Amygdala (tissue), 56 donors: ENCODE data around the gene UBAC1.
A peak's percentile ranks its signal among the peaks of the same experiment; 100 is the strongest.

Source experiments
- DNase-seq, 56 donors: peaks; one replicate each; lab custom pipeline; 2025; lab: John Stamatoyannopoulos, UW

The UBAC1 gene

GRCh38 chr9:135961277-135961715 is at the start of gene UBAC1:
Gene UBAC1 (minus strand): TSS chr9:135961373. CDS start chr9:135961162, 211 bp downstream.
- peak; percentile 45 to 98 (median 90) for DNase-seq

GRCh38 chr9:136010615-136011361 is 49.6 kb upstream of the UBAC1 start:
- no peak for DNase-seq

DNA sequence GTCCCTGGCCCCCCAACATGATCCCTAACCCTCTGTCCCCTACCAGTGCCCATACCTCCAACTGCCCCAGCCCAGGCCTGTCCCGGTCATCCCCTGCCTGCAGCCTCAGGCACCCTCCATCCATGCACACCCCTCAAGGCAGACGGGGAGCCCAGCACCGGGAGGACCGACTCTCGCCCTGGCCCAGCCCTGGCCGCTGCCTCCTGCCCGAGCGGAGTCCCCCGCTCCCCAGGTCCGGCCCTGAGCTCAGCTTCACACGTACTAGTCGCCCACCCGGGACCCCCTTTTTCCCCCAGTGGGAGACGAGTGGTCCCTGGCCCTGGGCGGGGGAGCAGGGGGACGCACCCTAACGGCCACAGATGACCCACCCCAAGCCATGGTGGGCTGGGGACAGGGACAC is 49.0 kb upstream of the UBAC1 start:
- no peak for DNase-seq

- no peak for DNase-seq
Observed at GRCh38 chr9:136009516-136009915, 48.3 kb upstream of the UBAC1 start.

GRCh38 chr9:136008693-136008997 is 47.5 kb upstream of the UBAC1 start:
- DNase-seq, result no peak

DNA sequence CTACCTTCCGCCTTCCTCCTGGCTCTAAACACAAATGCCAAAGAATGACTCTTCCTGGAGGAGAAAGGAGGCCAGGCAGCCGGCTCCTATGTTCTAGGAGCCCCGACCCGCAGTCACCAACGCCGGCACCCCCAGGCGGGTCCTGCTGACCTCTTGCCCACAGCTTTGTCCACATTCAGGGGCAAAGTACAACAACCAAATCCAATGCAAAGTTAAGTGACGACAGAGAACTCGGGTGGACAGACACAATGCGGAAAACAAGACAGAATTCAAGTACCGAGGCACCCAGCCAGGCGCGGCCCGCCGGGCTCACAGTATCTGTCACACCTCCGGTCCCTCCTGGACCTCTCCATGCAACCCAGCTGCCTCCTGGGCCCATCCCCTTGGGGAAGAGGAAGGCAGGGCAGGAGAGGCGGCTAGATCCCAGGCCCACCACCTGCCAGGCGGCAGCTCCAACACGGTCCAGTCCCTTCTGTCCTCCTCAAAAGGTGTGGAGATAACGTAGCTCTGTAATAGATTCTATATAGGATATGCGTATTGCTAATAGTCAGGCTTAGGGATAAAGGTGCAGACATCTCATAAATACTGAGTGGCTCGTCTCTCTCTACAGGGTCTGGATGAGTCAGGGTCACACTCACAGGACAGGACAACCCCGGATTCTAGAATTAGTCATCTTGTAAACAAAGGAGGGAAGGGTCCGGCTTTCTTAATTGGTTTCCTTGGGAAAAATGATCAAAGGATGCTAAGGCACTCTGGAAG is 46.9 kb upstream of the UBAC1 start:
- DNase-seq, result no peak

- no peak for DNase-seq
Observed at GRCh38 chr9:136007276-136007933, 46.2 kb upstream of the UBAC1 start.

- no peak for DNase-seq
Observed at GRCh38 chr9:136006169-136006568, 45.0 kb upstream of the UBAC1 start.

GRCh38 chr9:136004712-136005111 is 43.5 kb upstream of the UBAC1 start:
- no peak for DNase-seq

- no peak for DNase-seq
Observed at GRCh38 chr9:136004219-136004618, 43.0 kb upstream of the UBAC1 start.

DNA sequence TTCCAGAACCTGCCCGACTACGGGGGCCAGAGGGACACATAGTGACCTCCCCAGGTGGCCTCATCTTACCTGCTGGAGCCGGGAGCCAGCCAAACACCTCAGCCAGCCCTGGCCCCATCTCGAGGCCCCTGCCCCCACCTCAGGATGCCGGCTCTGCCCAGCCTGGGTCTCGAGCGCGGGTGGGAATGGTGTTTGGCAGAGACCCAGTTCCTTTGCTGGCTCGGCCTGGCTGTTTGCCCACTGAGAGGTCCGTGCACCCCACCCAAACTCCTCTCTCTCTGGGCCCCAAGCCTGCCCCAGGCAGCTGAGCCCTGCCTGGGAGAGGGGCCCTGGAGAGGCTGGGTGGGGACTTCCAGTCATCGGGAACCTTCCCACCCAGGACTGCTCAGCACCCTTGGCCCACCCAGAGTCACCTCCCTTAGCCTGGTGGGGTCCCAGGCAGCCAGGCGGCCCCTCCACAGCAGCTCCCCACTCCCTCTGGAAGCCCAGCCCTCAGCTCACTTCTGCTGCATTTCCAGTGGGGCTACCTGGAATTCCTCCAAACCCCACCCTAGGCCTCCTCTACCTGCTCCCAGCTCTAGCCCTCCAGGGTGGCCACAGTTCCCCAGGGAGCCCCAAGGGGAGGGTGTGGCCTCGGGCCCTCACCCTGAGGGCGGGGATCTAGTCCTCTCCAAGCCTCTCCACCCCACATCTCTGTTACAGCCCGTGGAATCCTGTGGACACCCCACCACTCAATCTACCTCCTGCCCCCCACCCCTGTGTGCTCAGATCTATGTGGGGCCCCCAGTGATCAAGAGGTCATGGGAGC is 42.4 kb upstream of the UBAC1 start:
- no peak for DNase-seq

GRCh38 chr9:136002881-136003280 is 41.7 kb upstream of the UBAC1 start:
- no peak for DNase-seq

GRCh38 chr9:136002215-136002614 is 41.0 kb upstream of the UBAC1 start:
- DNase-seq, result no peak

GRCh38 chr9:136001231-136001630 is 40.1 kb upstream of the UBAC1 start:
- no peak for DNase-seq

- DNase-seq, result no peak
Observed at GRCh38 chr9:135998410-135999071, 37.4 kb upstream of the UBAC1 start.

- DNase-seq, result no peak
Observed at GRCh38 chr9:135998016-135998380, 36.8 kb upstream of the UBAC1 start.

- DNase-seq, result no peak
Observed at GRCh38 chr9:135997090-135998015, 36.2 kb upstream of the UBAC1 start.

DNA sequence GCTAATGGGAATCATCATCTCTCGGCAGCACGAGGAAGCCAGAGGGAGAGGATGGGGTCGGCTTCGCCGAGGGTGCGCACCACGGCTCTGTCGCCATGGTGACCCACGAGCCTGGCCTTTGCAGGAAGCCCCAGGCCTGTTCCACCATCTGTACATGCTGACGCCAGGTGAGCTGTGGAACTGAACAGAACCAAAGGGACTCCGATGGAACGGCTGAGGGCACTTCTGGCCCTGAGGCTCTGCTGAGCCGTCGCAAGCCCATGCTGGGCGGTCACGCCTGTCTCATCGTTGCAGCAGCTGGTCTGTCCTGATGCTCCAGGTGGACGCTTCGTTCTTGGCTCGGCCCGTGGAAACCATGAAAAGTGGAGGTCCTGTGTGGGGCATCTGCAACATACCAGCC is 34.6 kb upstream of the UBAC1 start:
- DNase-seq, result no peak

DNA sequence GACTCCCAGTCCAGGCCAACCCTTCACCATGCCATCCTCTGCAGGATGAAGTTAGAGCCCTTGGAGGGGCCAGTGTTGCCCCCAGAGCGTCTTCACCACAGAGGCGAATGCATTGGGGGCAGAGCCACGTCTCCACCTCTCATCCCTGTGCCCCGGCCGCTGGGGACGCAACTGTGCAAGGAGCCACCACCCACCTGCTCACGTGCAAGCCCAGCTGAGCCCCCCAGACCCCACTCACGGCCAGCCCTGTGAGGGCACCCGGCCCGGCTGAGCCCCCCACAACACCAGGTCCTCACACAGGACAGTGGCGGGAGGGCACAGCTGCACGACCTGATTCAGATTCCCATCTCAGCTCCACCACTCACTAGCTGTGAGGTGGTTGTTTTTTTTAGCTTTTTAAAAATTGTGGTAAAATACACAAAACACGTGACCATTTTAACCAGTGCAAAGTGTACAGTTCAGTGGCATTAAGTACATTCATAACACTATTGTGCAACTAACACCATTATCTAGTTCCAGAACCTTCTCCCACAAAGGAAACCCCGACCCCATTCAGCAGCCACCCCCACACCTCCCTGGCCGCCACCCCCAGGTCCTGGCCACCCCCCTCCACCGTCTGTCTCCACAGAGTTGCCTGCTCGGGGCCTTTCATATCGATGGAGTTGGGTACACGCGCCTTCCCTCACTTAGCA is 33.5 kb upstream of the UBAC1 start:
- DNase-seq, result no peak
